ENCODE results near the gene TMEM154.

TMEM154 gene

GRCh38 chr4:152591876-152592275, 87.9 kb downstream of the TMEM154 start:
- no peak for DNase-seq (ENCODE audit: low read depth in 2 of 2)

GRCh38 chr4:152591396-152591795, 88.4 kb downstream of the TMEM154 start:
- peak; percentile 0 to 15 for DNase-seq (ENCODE audit: low read depth in 2 of 2)

DNA sequence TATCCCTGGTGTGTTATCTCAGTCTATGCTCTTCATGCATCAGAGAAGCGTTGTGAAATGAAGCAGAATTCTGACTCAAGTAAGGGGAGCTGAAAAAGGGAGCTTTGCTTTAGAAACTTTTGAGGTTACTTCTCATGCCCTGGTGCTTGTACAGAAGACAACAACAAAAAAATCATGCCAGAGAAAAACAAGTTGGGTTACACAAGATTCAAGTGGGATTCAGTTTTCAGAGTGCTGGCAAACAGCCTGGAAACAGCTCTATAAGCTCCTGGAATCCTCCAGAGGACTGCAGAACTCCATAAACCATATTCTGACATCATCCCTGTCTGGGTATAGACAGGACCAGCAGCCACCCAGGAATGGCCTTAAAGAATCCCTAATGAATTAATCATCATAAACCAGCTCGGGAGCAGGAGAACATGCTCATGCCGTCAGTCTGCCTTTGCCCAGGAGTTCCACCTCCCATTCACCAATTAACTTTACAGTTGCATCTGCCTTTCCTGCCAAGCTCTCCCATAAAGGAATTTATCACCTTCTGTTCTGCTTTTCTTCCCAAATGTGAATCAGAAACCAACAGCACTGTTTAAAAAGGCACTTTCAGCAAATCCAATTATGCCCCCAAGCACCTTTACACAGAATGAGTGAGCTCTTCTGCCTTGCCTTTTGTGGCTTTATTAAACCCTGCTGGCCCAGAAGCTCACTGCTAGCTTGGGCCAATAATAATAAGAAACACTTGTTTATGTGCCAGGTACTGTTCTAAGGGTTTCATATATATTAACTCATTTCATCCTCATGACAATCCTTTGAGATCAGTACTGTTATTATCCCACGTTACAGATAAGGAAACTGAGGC, 89.4 kb downstream of the TMEM154 start:
- no peak for DNase-seq (ENCODE audit: low read depth in 2 of 2)

DNA sequence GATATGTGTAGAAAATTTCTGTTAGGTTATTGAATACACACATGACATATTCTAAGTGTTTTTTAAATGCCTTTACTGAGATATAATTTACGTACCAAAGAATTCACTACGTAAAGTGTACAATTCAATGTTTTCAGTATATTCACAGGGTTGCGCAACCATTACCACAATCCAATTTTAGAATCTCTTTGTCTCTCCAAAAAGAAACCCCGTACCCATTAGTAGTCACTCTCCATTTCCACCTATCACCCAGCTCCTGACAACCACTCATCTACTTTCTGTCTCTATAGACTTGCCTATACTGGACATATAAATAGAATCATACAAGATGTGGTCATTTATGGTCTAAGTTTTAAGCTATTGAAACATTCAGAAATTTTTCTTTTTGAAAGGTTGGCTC, 90.9 kb downstream of the TMEM154 start:
- no peak for DNase-seq (ENCODE audit: low read depth in 2 of 2)

DNA sequence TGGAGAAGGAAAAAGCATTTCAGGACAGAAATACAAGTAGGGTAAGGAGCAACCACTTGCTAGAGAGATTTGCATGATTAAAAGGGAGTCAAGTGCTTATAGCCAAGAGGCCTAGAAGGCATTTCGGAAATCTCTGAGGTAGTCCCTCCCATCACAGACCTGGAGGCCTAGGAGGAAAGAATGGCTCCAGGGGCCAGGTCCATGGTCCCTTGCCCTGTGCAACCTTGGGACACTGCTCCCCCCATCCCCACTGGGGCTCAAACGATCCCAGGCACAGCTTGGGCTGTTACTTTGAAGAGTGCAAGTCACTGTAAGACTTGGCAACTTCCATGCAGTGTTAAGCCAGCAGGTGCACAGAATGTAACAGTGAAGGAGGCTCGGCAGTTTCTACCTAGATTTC, 92.7 kb downstream of the TMEM154 start:
- no peak for DNase-seq (ENCODE audit: low read depth in 2 of 2)

- no peak for DNase-seq (ENCODE audit: low read depth in 2 of 2)
Observed at GRCh38 chr4:152586668-152587067, 93.1 kb downstream of the TMEM154 start.

GRCh38 chr4:152585023-152585441, 94.8 kb downstream of the TMEM154 start:
- no peak for DNase-seq (ENCODE audit: low read depth in 2 of 2)

GRCh38 chr4:152581536-152582160, 98.1 kb downstream of the TMEM154 start:
- no peak for DNase-seq (ENCODE audit: low read depth in 2 of 2)

- no peak for DNase-seq (ENCODE audit: low read depth in 2 of 2)
Observed at GRCh38 chr4:152579916-152580315, 99.9 kb downstream of the TMEM154 start.

DNA sequence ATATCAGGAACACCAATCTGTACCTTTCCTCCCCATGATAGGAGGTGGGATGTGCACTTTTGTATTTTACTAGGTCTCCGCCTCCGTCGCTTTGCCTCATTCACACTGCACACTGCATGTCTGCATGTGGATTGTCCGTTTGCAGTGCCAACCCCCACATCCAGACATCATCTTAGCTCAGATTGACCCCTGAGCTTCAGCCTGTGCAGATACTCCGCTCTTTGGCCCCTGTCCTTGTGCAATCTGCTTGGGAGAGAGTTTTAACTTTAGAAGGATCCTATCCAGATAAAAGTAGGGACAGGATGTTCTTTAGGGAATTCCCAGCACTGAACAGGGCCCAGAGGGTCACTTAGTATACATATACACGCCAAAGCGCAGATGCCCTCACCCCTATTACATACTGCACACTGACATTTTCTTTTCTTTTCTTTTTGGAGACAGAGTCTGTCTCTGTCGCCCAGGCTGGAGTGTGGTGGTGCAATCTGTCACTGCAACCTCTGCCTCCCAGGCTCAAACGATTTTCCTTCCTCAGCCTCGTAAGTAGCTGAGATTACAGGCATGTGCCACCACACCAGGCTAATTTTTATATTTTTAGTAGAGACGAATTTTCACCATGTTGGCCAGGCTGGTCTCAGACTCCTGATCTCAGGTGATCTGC, 100.6 kb downstream of the TMEM154 start:
- no peak for DNase-seq (ENCODE audit: low read depth in 2 of 2)

- no peak for DNase-seq (ENCODE audit: low read depth in 2 of 2)
Observed at GRCh38 chr4:152578670-152579069, 101.1 kb downstream of the TMEM154 start.

- no peak for DNase-seq (ENCODE audit: low read depth in 2 of 2)
Observed at GRCh38 chr4:152577708-152578396, 101.9 kb downstream of the TMEM154 start.

- DNase-seq (ENCODE audit: low read depth in 2 of 2) = no peak
Observed at GRCh38 chr4:152575533-152575932, 104.3 kb downstream of the TMEM154 start.

DNA sequence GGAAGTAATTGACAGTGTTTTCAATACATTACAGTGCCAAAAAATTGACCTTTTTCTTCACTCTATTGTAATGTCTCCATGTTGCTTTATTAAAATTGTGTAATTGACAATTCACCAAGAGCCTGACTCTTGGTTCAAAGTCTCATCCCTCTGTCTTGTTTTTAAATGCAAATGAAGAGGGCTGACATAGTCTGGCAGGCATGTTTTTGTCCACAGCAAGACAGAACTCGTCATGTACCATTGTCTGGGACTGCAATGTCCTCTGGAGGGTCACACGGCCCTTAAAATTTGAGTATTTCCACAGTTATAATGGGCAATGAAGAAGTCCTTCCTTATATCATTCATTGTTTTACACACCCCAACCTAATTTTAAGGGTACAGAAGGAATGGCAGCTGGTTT, 105.9 kb downstream of the TMEM154 start:
- DNase-seq (ENCODE audit: low read depth in 2 of 2) = no peak

DNA sequence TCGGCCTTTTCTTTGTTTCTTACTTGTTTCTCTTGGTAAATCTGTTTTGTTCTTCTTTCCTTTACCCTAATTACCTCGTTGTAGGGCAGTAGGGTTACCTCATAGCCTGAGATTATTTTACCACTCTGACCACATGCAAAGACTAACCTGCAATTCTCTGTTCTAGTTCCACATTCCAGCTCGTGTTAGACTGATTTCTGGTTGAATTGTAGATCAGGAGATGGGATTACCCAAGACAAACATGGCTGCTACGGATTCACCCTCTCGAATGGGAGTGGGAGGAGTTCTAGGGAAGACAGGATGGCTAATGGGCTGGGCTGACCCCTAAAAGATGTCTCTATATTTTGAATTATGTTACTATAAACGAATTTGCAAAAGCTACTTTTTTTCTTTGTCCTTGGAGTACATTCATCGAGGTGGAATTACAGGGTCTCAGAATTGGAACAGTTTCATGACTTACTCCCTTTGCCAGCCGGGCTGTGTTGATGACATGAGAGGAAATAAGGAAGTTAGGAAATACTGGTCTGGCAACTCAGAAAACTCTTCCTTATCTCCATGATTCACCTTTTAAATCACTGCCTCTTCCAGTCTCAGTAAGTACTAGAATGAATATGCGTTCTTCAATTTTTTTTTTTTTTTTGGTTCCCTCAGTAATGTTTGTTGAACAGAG, 107.2 kb downstream of the TMEM154 start:
- no peak for DNase-seq (ENCODE audit: low read depth in 2 of 2)

GRCh38 chr4:152571770-152572169, 108.0 kb downstream of the TMEM154 start:
- DNase-seq (ENCODE audit: low read depth in 2 of 2) = no peak

- no peak for DNase-seq (ENCODE audit: low read depth in 2 of 2)
Observed at GRCh38 chr4:152571296-152571695, 108.5 kb downstream of the TMEM154 start.
